ENCODE results near the gene RPL10A.

GRCh38 chr6:35477551-35478179 is 9.5 kb downstream of the RPL10A start:
- TF ChIP-seq POLR2A (IDR thresholded peaks at IDR 0.05), result no peak
- TF ChIP-seq CTCF (IDR thresholded peaks at IDR 0.05), result no peak
